Measurements from ENCODE around the gene FGFR1OP2. TPM values are rescaled to one million over a fixed set of nuclear protein-coding genes. Genes with fewer than 3 reads are reported as not detected.

FGFR1OP2 gene
- total and polyA plus RNA-seq, 3 donors from 2014 or later = 30.5 to 103 (median 102) TPM

DNA sequence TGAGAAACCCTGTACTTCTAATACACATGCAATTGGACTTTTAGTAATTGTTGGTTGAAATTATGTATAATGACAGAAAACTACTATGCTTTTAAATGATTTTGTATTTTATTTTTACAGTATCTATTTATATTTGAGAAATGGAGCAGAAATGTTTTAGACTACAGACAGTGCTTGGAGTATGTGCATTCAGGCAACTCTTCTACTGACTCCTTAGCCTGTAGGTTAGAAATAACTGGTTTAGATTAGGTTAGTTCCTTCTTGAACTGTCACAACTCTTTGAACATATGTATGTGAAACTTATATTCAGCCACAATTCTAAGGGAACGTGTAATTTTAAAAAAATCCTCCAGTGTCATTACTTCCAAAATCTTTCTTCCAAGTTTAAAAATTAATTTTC lies 1.7 kb downstream of the FGFR1OP2 start:
- TF ChIP-seq, protein P1, sequence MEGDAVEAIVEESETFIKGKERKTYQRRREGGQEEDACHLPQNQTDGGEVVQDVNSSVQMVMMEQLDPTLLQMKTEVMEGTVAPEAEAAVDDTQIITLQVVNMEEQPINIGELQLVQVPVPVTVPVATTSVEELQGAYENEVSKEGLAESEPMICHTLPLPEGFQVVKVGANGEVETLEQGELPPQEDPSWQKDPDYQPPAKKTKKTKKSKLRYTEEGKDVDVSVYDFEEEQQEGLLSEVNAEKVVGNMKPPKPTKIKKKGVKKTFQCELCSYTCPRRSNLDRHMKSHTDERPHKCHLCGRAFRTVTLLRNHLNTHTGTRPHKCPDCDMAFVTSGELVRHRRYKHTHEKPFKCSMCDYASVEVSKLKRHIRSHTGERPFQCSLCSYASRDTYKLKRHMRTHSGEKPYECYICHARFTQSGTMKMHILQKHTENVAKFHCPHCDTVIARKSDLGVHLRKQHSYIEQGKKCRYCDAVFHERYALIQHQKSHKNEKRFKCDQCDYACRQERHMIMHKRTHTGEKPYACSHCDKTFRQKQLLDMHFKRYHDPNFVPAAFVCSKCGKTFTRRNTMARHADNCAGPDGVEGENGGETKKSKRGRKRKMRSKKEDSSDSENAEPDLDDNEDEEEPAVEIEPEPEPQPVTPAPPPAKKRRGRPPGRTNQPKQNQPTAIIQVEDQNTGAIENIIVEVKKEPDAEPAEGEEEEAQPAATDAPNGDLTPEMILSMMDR (IDR thresholded peaks at IDR 0.05) = no peak
- no peak for TF ChIP-seq POLR2A (IDR thresholded peaks at IDR 0.05)
- peaks cover 34% of the 10 kb centered on the region for H3K4me1 ChIP-seq
- WGBS, 2 donors = 16 to 18% methylated on average over 1 of the region's 1 CpG

DNA sequence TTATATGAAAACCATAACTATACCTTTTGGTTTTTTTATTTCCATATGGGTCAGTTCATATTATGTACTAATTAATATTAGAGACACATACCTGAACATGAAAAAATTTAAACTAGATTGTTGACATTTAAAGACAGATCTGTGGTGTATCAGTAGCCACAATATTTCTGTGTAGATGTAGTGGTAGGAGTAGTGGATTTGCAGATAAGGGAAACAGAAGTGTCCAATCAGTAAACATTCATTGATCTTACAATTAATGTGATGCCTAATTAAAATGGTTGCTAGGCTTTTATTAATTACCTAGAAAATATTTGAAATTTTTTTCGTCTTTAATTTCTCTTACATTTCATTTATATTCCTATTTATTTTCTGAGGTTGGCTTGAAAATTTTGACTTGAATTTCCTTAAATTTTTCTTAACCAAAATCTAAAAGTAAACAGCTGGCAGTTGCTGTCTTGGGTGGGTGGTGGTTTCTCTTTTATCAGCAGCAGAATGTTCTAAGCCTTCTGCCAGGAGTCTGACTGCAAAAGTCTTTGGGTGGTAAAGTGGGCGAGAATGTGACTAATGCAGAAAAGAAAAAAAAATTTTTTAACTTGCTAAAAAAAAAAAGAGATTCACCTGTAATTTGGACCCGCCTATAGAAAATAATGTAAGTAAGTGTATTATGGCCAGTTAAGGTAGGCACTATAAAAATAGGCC lies 2.4 kb downstream of the FGFR1OP2 start:
- H3K36me3 ChIP-seq (ENCODE audit: low read depth, missing control alignments) = no peaks in the 10 kb centered on the region
- TF ChIP-seq POLR2A (IDR thresholded peaks at IDR 0.05) = no peak
- TF ChIP-seq, protein P1 (IDR thresholded peaks at IDR 0.05) = no peak
- intact Hi-C loops (cut with DNase I; ENCODE audit: low total_unique reads) = no loop called here
- no peaks in the 10 kb centered on the region for H3K9me3 ChIP-seq
- DNase-seq = no peak
- no peak overlapping the region for H3K4me3 ChIP-seq
- peak overlapping the region; percentile 8 to 99 for H3K27ac ChIP-seq
- 39 to 45% methylated on average over 3 of the region's 3 CpGs for WGBS, 2 donors
- peaks cover 30% of the 10 kb centered on the region for H3K4me1 ChIP-seq
- H3K27me3 ChIP-seq = no peaks in the 10 kb centered on the region

More for the DNA sequence above, 1.7 kb downstream of the FGFR1OP2 start:
- DNase-seq = no peak
- no peaks in the 10 kb centered on the region for H3K27me3 ChIP-seq
- H3K36me3 ChIP-seq (ENCODE audit: low read depth, missing control alignments) = no peaks in the 10 kb centered on the region
- H3K4me3 ChIP-seq = peak overlapping the region; percentile 85 to 99
- peak overlapping the region in 1 of 2 donors; percentile 99 for H3K27ac ChIP-seq
- no peaks in the 10 kb centered on the region for H3K9me3 ChIP-seq
- intact Hi-C loops (cut with DNase I; ENCODE audit: low total_unique reads) = no loop called here

DNA sequence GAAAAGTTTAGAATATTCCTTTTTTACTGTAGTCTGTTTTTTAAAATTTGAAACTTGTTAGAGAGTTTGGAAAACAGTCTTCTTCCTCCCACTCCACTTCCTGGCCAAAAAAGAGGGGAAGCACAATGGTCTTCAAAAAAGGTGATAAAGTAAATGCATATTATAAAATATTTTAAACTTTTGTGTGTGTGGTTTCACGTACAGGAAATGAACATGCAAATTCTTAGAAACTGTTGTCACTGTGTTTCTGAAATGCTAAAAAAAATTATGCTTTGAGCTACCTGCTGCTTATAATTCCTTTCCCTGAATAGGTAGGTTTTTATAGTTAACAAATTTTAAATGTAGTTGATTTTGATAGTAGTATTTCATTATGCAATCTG lies 2.9 kb downstream of the FGFR1OP2 start:
- intact Hi-C loops (cut with DNase I; ENCODE audit: low total_unique reads) = no loop called here
- H3K27ac ChIP-seq = peak overlapping the region; percentile 8 to 99
- no peaks in the 10 kb centered on the region for H3K9me3 ChIP-seq
- H3K27me3 ChIP-seq = no peaks in the 10 kb centered on the region
- no peaks in the 10 kb centered on the region for H3K36me3 ChIP-seq (ENCODE audit: low read depth, missing control alignments)
- DNase-seq = no peak
- TF ChIP-seq, protein P1 (IDR thresholded peaks at IDR 0.05) = no peak
- TF ChIP-seq POLR2A (IDR thresholded peaks at IDR 0.05) = no peak
- H3K4me1 ChIP-seq = peaks cover 24% of the 10 kb centered on the region
- no peak overlapping the region for H3K4me3 ChIP-seq
- 22 to 25% methylated on average over 1 of the region's 1 CpG for WGBS, 2 donors

DNA sequence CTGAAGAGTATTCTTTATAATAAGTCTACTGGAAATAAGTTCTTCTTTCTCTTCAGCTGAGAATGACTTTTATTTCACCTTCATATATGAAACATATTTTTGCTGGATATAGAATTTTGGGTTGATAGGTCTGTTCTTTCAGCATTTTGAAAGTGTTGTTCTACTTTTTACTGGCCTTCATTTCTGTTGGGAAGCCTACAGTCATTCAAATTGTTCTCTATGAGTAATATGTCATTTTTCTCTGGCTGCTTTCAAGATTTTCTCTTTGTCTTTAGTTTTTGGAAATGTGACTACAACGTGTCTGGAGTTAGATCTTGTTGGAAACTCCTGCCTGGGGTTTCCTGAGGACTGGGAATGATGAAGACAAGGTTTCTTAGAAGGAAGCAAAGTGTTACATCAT lies 10.0 kb downstream of the FGFR1OP2 start:
- no peaks in the 10 kb centered on the region for H3K27me3 ChIP-seq
- DNase-seq = no peak
- no peak overlapping the region for H3K4me3 ChIP-seq
- H3K9me3 ChIP-seq = no peaks in the 10 kb centered on the region
- H3K27ac ChIP-seq = no peak overlapping the region
- peaks cover 2% of the 10 kb centered on the region for H3K4me1 ChIP-seq
- TF ChIP-seq, protein P1 (IDR thresholded peaks at IDR 0.05) = no peak
- TF ChIP-seq POLR2A (IDR thresholded peaks at IDR 0.05) = no peak
- intact Hi-C loops (cut with DNase I; ENCODE audit: low total_unique reads) = no loop called here
- 84 to 86% methylated on average over 1 of the region's 1 CpG for WGBS, 2 donors
- H3K36me3 ChIP-seq (ENCODE audit: low read depth, missing control alignments) = no peaks in the 10 kb centered on the region

DNA sequence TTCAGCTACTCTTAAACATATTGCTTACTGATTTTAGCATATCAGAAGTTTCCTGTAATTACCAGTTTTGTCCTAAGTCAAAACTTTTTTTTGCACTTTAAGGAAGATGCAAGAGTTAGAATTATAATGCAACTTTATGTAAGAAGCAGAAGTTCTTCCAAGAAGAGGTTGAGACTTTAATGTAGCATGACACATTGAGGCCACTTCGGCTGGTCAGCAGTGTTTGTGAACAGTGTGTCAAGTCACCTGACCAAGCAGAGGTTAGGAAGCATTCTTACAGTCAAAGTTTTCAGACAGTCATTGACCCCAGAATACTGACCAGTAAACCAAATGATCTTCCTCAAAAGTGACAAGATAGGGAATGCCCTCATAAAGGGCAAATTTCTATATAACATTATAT lies 15.2 kb downstream of the FGFR1OP2 start:
- H3K9me3 ChIP-seq = no peaks in the 10 kb centered on the region
- H3K4me3 ChIP-seq = no peak overlapping the region
- H3K27me3 ChIP-seq = no peaks in the 10 kb centered on the region
- H3K27ac ChIP-seq = no peak overlapping the region
- TF ChIP-seq, protein P1 (IDR thresholded peaks at IDR 0.05) = no peak
- no peak for TF ChIP-seq POLR2A (IDR thresholded peaks at IDR 0.05)
- no peak for DNase-seq
- H3K36me3 ChIP-seq (ENCODE audit: low read depth, missing control alignments) = no peaks in the 10 kb centered on the region
- H3K4me1 ChIP-seq = no peaks in the 10 kb centered on the region
- intact Hi-C loops (cut with DNase I; ENCODE audit: low total_unique reads) = no loop called here
- WGBS, 2 donors = 45 to 52% methylated on average over 1 of the region's 1 CpG

Data from testis (tissue), 3 donors.